Left ventricle myocardium inferior (tissue), 1 donor: ENCODE measurements around the gene ST3GAL5. TPM values are rescaled to one million over a fixed set of nuclear protein-coding genes. Genes with fewer than 3 reads are reported as not detected.

Experiments
- DNase-seq: peaks from one replicate; pipeline ENCODE4 v3.0.0-alpha.2; 2020
- H3K27ac ChIP-seq: fragments of 200-600 bp; replicated peaks from 2 replicates; pipeline ENCODE4 v1.8.0; 2021
- H3K27me3 ChIP-seq: fragments of 200-600 bp; 2 replicates; pipeline ENCODE4 v1.8.0; 2021; ENCODE audit warnings: low read depth
- H3K36me3 ChIP-seq: fragments of 200-600 bp; 2 replicates; pipeline ENCODE4 v1.8.0; 2021
- H3K4me1 ChIP-seq: fragments of 200-600 bp; 2 replicates; pipeline ENCODE4 v1.8.0; 2021
- H3K4me3 ChIP-seq: fragments of 200-600 bp; 2 replicates; pipeline ENCODE4 v1.8.0; 2021; ENCODE audit warnings: mild to moderate bottlenecking, moderate library complexity
- H3K9me3 ChIP-seq: fragments of 200-600 bp; replicated peaks from 2 replicates; pipeline ENCODE4 v1.8.0; 2021
- CTCF ChIP-seq: fragments of 200-600 bp; IDR thresholded peaks from 2 replicates; pipeline ENCODE4 v1.8.0; 2021; ENCODE audit warnings: antibody characterized with exemption, mild to moderate bottlenecking, borderline replicate concordance
- intact Hi-C: fragments of 100-400 bp; cut with micrococcal nuclease; formaldehyde crosslinking; loops from one replicate; pipeline ENCODE4 v1.11.0; 2022
- total RNA-seq: library from RNA; stranded (reverse); fragmentation: NEBNext Ultra II Directional; extraction: Animal tissue kit (Norgen Biotek cat#: 25700); gene quantifications from one replicate; pipeline ENCODE4 v1.2.1, GENCODE V29; 2021
- donor health status: DM: no; HTN: yes; CAD: no; lungs with severe emphysema.

Gene ST3GAL5
- total RNA-seq, 1 donor from 2014 or later = 4.2 TPM

- H3K4me3 ChIP-seq = peak overlapping the region; percentile 31
Measured at GRCh38 chr2:85810371-85811179, 78.2 kb downstream of the ST3GAL5 start.

GRCh38 chr2:85807756-85808155 is 81.0 kb downstream of the ST3GAL5 start:
- H3K36me3 ChIP-seq = no peaks in the 10 kb centered on the region
- H3K9me3 ChIP-seq = no peaks in the 10 kb centered on the region
- H3K27me3 ChIP-seq = no peaks in the 10 kb centered on the region
- intact Hi-C loops = loop anchor here (10.0 kb wide), 1 partner anchor 53 kb away; the partner anchor contains the start of gene ATOH8
- no peak overlapping the region for H3K27ac ChIP-seq
- TF ChIP-seq CTCF = no peak
- peaks cover 25% of the 10 kb centered on the region for H3K4me1 ChIP-seq
- DNase-seq = no peak
- no peak overlapping the region for H3K4me3 ChIP-seq

More at GRCh38 chr2:85810371-85811179, 78.2 kb downstream of the ST3GAL5 start:
- Histone ChIP-seq H3K4me1 (peaks cover 25% of the 10 kb centered on the region), H3K27me3 (no peaks in the 10 kb centered on the region), H3K27ac (peak overlapping the region; percentile 76), H3K9me3 (no peaks in the 10 kb centered on the region), H3K36me3 (no peaks in the 10 kb centered on the region)
- DNase-seq = no peak
- intact Hi-C loops = no loop called here
- TF ChIP-seq CTCF = no peak

- intact Hi-C loops = loop anchor here (10.0 kb wide), 1 partner anchor 52 kb away; the partner anchor contains the start of gene ATOH8
- H3K27ac ChIP-seq = no peak overlapping the region
- peaks cover 14% of the 10 kb centered on the region for H3K4me1 ChIP-seq
- no peak overlapping the region for H3K4me3 ChIP-seq
- H3K9me3 ChIP-seq = peaks cover 4% of the 10 kb centered on the region
- H3K27me3 ChIP-seq = no peaks in the 10 kb centered on the region
- no peaks in the 10 kb centered on the region for H3K36me3 ChIP-seq
- TF ChIP-seq CTCF = no peak
- no peak for DNase-seq
Measured at GRCh38 chr2:85806358-85807118, 82.3 kb downstream of the ST3GAL5 start.

- no peaks in the 10 kb centered on the region for H3K27me3 ChIP-seq
- H3K4me3 ChIP-seq = no peak overlapping the region
- no peak for DNase-seq
- H3K9me3 ChIP-seq = peaks cover 13% of the 10 kb centered on the region
- no peak overlapping the region for H3K27ac ChIP-seq
- intact Hi-C loops = loop anchor here (10.0 kb wide), 1 partner anchor 50 kb away; the partner anchor contains the start of gene ATOH8
- no peaks in the 10 kb centered on the region for H3K36me3 ChIP-seq
- H3K4me1 ChIP-seq = peaks cover 5% of the 10 kb centered on the region
- TF ChIP-seq CTCF = peak; percentile 76
Measured at GRCh38 chr2:85804583-85804982, 84.2 kb downstream of the ST3GAL5 start.

GRCh38 chr2:85803704-85804425 is 84.9 kb downstream of the ST3GAL5 start:
- peaks cover 12% of the 10 kb centered on the region for H3K4me1 ChIP-seq
- no peak for DNase-seq
- H3K27ac ChIP-seq = no peak overlapping the region
- no peaks in the 10 kb centered on the region for H3K27me3 ChIP-seq
- no peak for TF ChIP-seq CTCF
- intact Hi-C loops = loop anchor here (10.0 kb wide), 1 partner anchor 49 kb away; the partner anchor contains the start of gene ATOH8
- no peak overlapping the region for H3K4me3 ChIP-seq
- no peaks in the 10 kb centered on the region for H3K36me3 ChIP-seq
- peaks cover 13% of the 10 kb centered on the region for H3K9me3 ChIP-seq
